Endometrium (tissue), 2 donors: ENCODE results near the gene SLC1A3.

Experiments
- FAIRE-seq: peaks from 2 replicates; lab custom pipeline; 2012; peaks lifted over from hg19 to GRCh38; lab: Jason Lieb, UNC
- donor health status: control.
- donor health status: control.

SLC1A3 gene

GRCh38 chr5:36689225-36689624 lies 82.8 kb downstream of the SLC1A3 start:
- FAIRE-seq: no peak

- no peak for FAIRE-seq
Measured at GRCh38 chr5:36690041-36690961, 83.9 kb downstream of the SLC1A3 start.

GRCh38 chr5:36691226-36691625 lies 84.8 kb downstream of the SLC1A3 start:
- no peak for FAIRE-seq

- FAIRE-seq: no peak
Measured at GRCh38 chr5:36691696-36692371, 85.4 kb downstream of the SLC1A3 start.

GRCh38 chr5:36692791-36693763 lies 86.7 kb downstream of the SLC1A3 start:
- no peak for FAIRE-seq

GRCh38 chr5:36694351-36694750 lies 87.9 kb downstream of the SLC1A3 start:
- FAIRE-seq: no peak

- FAIRE-seq: no peak
Measured at GRCh38 chr5:36696059-36696673, 89.8 kb downstream of the SLC1A3 start.

GRCh38 chr5:36698031-36698430 lies 91.6 kb downstream of the SLC1A3 start:
- no peak for FAIRE-seq

- no peak for FAIRE-seq
Measured at GRCh38 chr5:36701085-36701698, 94.8 kb downstream of the SLC1A3 start.

- FAIRE-seq: no peak
Measured at GRCh38 chr5:36703245-36703860, 96.9 kb downstream of the SLC1A3 start.

GRCh38 chr5:36704131-36704530 lies 97.7 kb downstream of the SLC1A3 start:
- FAIRE-seq: no peak

- no peak for FAIRE-seq
Measured at GRCh38 chr5:36705055-36705454, 98.6 kb downstream of the SLC1A3 start.

GRCh38 chr5:36706662-36707061 lies 100.3 kb downstream of the SLC1A3 start:
- FAIRE-seq: no peak

GRCh38 chr5:36708996-36709395 lies 102.6 kb downstream of the SLC1A3 start:
- no peak for FAIRE-seq

GRCh38 chr5:36710039-36710438 lies 103.6 kb downstream of the SLC1A3 start:
- no peak for FAIRE-seq

- no peak for FAIRE-seq
Measured at GRCh38 chr5:36712706-36713105, 106.3 kb downstream of the SLC1A3 start.

GRCh38 chr5:36713541-36713940 lies 107.1 kb downstream of the SLC1A3 start:
- FAIRE-seq: no peak

GRCh38 chr5:36717131-36717695 lies 110.8 kb downstream of the SLC1A3 start:
- FAIRE-seq: no peak

GRCh38 chr5:36719282-36719681 lies 112.9 kb downstream of the SLC1A3 start:
- no peak for FAIRE-seq

GRCh38 chr5:36720688-36721087 lies 114.3 kb downstream of the SLC1A3 start:
- no peak for FAIRE-seq
